Left ventricle myocardium inferior (tissue), 1 donor: Measurements from ENCODE around the gene NHEJ1. TPM values are rescaled to one million over a fixed set of nuclear protein-coding genes. Genes with fewer than 3 reads are reported as not detected.

ENCODE experiments used
- DNase-seq: peaks from one replicate; pipeline ENCODE4 v3.0.0-alpha.2; 2020
- H3K27ac ChIP-seq: fragments of 200-600 bp; replicated peaks from 2 replicates; pipeline ENCODE4 v1.8.0; 2021
- H3K27me3 ChIP-seq: fragments of 200-600 bp; 2 replicates; pipeline ENCODE4 v1.8.0; 2021; ENCODE audit warnings: low read depth
- H3K36me3 ChIP-seq: fragments of 200-600 bp; 2 replicates; pipeline ENCODE4 v1.8.0; 2021
- H3K4me1 ChIP-seq: fragments of 200-600 bp; 2 replicates; pipeline ENCODE4 v1.8.0; 2021
- H3K4me3 ChIP-seq: fragments of 200-600 bp; 2 replicates; pipeline ENCODE4 v1.8.0; 2021; ENCODE audit warnings: mild to moderate bottlenecking, moderate library complexity
- H3K9me3 ChIP-seq: fragments of 200-600 bp; replicated peaks from 2 replicates; pipeline ENCODE4 v1.8.0; 2021
- intact Hi-C: fragments of 100-400 bp; cut with micrococcal nuclease; formaldehyde crosslinking; loops from one replicate; pipeline ENCODE4 v1.11.0; 2022
- total RNA-seq: library from RNA; stranded (reverse); fragmentation: NEBNext Ultra II Directional; extraction: Animal tissue kit (Norgen Biotek cat#: 25700); gene quantifications from one replicate; pipeline ENCODE4 v1.2.1, GENCODE V29; 2021
- TF ChIP-seq, protein P1 (sequence below): fragments of 200-600 bp; IDR thresholded peaks from 2 replicates; pipeline ENCODE4 v1.8.0; 2021; ENCODE audit warnings: antibody characterized with exemption, mild to moderate bottlenecking, borderline replicate concordance
- donor health status: DM: no; HTN: yes; CAD: no; lungs with severe emphysema.

Gene NHEJ1
- total RNA-seq, 1 donor from 2014 or later = 6.4 TPM

DNA sequence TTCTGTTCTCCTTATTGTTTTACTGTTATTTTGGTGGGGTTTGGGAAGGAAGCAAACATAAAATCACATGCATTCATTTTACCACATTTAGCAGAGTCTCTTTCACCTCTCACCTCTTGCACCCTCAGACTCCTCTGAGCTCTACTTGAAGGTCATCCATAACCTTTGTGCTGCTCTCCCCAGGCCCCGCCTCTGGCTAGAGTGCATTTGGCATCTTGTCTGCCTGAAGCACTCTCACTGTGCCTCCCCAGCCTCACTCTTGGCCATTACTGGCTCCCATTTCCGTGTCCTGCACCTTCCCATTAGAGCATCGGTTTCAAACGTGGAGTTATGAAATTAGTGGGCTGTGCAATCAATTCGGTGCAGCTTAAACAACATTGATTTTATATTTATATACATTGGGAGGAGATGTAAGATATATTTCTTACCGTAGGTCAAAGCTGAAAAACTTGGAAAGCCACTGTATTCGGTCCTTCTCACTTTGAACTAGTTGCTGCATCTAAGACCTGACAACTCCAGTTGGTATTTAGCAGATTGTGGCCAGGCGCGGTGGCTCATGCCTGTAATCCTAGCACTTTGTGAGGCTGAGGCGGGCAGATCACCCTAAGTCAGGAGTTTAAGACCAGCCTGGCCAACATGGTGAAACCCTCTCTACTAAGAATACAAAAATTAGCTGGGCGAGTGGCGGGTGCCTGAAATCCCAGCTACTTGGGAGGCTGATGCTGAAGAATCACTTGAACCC lies 39.0 kb upstream of the NHEJ1 start:
- Histone ChIP-seq H3K27ac (no peak overlapping the region), H3K9me3 (no peaks in the 10 kb centered on the region), H3K4me1 (no peaks in the 10 kb centered on the region), H3K27me3 (peaks cover 30% of the 10 kb centered on the region), H3K4me3 (no peak overlapping the region), H3K36me3 (no peaks in the 10 kb centered on the region)
- DNase-seq = no peak
- intact Hi-C loops = no loop called here
- TF ChIP-seq, protein P1, sequence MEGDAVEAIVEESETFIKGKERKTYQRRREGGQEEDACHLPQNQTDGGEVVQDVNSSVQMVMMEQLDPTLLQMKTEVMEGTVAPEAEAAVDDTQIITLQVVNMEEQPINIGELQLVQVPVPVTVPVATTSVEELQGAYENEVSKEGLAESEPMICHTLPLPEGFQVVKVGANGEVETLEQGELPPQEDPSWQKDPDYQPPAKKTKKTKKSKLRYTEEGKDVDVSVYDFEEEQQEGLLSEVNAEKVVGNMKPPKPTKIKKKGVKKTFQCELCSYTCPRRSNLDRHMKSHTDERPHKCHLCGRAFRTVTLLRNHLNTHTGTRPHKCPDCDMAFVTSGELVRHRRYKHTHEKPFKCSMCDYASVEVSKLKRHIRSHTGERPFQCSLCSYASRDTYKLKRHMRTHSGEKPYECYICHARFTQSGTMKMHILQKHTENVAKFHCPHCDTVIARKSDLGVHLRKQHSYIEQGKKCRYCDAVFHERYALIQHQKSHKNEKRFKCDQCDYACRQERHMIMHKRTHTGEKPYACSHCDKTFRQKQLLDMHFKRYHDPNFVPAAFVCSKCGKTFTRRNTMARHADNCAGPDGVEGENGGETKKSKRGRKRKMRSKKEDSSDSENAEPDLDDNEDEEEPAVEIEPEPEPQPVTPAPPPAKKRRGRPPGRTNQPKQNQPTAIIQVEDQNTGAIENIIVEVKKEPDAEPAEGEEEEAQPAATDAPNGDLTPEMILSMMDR = no peak

DNA sequence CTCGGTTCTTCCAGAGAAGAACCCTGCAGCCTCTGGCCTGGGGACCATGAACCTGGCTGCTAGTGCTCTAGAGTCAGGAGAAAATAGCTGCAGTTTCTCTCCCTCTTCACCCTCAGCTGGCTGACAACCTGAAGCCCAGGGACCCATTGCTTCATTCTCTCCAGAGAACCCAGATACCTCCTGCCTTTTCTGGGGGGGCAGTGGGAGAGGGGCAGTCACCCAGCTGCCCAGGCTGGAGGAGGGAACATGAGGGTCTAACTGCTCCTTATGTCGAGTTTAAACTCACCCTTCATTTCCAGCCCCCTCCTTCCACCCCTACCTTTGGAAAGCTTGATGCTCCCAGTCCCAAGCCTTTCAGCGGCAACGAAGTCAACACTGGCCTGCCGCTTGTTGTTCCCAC lies 38.4 kb upstream of the NHEJ1 start:
- TF ChIP-seq, protein P1 = no peak
- H3K9me3 ChIP-seq = no peaks in the 10 kb centered on the region
- H3K36me3 ChIP-seq = no peaks in the 10 kb centered on the region
- H3K4me3 ChIP-seq = no peak overlapping the region
- H3K27me3 ChIP-seq = peaks cover 30% of the 10 kb centered on the region
- intact Hi-C loops = no loop called here
- H3K27ac ChIP-seq = no peak overlapping the region
- no peak for DNase-seq
- H3K4me1 ChIP-seq = no peaks in the 10 kb centered on the region

DNA sequence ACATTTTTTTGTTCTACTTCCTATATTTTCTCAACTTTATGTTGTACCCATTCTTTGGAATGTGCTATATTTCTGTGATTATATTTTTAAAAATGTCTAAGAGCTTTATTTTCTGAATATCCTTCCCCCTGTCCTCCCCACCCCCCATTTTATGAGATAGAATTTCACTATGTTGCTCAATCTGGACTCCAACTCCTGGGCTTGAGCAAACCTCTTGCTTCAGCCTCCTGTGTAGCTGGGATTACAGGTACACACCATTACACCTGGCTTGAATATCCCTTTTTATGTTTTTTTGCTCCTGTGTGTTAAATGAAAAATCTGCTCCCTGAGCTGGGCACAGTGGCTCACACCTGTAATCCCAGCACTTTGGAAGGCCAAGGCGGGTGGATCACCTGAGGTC lies 36.8 kb upstream of the NHEJ1 start:
- H3K27ac ChIP-seq = no peak overlapping the region
- intact Hi-C loops = no loop called here
- TF ChIP-seq, protein P1 = no peak
- H3K4me3 ChIP-seq = no peak overlapping the region
- no peak for DNase-seq
- peaks cover 30% of the 10 kb centered on the region for H3K27me3 ChIP-seq
- no peaks in the 10 kb centered on the region for H3K4me1 ChIP-seq
- H3K9me3 ChIP-seq = no peaks in the 10 kb centered on the region
- no peaks in the 10 kb centered on the region for H3K36me3 ChIP-seq

DNA sequence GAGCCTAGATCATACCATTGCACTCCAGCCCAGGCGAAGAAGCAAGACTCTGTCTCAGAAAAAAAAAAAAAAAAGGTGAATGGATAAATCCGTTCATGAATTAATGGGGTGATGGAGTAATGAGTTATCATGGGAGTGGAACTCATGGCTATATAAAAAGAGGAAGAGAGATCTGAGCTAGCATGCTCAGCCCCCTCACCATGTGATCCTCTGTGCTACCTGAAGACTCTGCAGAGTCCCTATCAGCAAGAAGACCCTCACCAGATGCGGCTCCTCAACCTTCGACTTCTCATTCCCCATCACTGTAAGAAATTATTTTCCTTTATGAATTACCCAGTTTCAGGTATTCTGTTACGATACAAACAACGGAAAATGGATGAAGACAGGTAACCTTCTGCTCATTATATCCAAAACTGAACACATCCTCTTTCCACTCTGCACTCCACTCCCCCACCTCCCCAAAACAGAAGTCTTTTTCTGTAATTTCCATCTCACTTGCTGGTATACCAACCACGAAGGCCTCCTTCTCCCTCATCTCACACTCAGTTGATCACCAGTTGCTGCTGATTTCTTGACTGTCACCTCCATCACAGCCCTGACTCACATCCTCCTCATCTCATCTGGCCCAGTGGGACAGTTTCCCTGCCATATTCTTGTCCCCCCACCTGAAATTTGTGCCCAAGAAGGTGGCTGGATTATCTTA lies 26.3 kb upstream of the NHEJ1 start:
- intact Hi-C loops = no loop called here
- peaks cover 25% of the 10 kb centered on the region for H3K36me3 ChIP-seq
- TF ChIP-seq, protein P1 = no peak
- no peak overlapping the region for H3K4me3 ChIP-seq
- H3K27me3 ChIP-seq = no peaks in the 10 kb centered on the region
- no peak for DNase-seq
- no peak overlapping the region for H3K27ac ChIP-seq
- no peaks in the 10 kb centered on the region for H3K9me3 ChIP-seq
- no peaks in the 10 kb centered on the region for H3K4me1 ChIP-seq

DNA sequence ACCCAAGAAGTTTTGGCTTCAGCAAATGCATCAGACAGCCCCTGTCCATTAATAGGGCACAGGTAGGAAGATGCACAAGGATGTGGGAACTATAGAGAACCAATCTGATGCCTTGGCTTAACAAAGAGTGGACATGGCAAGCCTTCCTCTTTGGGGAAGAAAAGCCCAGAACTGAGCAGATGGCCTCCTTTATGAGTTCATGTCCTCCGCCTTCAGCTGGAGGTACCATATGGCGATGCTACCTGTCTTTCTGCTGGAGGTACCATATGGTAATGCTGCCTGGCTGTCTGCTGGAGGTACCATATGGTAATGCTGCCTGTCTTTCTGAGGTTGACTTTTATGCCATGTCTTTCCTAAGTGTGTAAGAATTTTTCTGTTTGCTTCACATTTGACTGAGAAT lies 23.5 kb upstream of the NHEJ1 start:
- intact Hi-C loops = no loop called here
- Histone ChIP-seq H3K36me3 (peaks cover 49% of the 10 kb centered on the region), H3K9me3 (no peaks in the 10 kb centered on the region), H3K27me3 (no peaks in the 10 kb centered on the region), H3K27ac (no peak overlapping the region), H3K4me1 (peaks cover 10% of the 10 kb centered on the region), H3K4me3 (no peak overlapping the region)
- DNase-seq = no peak
- TF ChIP-seq, protein P1 = no peak
